HG02623 (cell line): ENCODE results near the gene SLC6A6.
A peak's percentile ranks its signal among the peaks of the same experiment; 100 is the strongest.

Source experiments
- ATAC-seq: cut with Tn5 transposase; IDR thresholded peaks from one replicate; pipeline ENCODE4 v1.9.1; 2021; ENCODE audit warnings: moderate library complexity; ENCODE audit not compliant: unreplicated experiment

The SLC6A6 gene

DNA sequence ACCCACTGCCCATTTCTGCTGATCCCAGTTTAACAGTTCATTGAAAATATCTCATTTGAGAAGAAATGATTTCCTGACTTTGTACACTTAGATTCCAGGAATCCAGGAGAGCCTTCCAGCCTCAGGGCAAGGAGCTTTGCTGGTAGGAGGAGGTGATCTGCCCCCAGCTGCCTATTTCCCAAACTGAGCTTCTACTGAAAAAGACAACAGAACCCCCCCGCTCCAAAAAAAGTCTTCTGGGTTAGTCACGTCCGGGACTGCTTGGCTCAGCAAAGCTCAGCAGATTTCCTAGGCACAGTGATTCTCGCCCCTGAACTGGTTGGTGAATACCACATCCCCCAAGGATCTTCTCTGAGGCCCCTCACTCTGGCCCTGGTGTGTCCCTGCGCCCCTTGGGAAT is 13.1 kb downstream of the SLC6A6 start:
- ATAC-seq: no peak

DNA sequence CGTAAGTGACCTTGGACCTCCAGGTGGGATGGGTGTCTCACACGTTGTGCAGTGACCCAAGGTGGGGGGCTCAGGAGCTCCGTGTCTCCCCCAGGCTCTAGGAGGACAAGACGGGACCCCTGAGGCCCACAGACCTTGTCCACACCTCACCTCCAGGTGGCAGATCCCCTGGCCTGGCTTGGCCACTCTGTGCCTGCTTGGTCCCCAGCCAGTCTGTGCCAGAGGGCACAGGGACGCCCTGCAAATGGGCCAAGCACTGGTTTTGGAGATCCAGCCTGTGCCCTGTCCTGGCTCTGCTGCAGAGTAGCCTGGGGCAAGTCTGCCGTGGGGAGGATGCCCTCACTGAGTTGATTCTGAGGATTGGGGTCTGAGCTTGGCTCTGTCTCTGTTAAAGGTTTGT is 14.0 kb downstream of the SLC6A6 start:
- ATAC-seq: no peak

DNA sequence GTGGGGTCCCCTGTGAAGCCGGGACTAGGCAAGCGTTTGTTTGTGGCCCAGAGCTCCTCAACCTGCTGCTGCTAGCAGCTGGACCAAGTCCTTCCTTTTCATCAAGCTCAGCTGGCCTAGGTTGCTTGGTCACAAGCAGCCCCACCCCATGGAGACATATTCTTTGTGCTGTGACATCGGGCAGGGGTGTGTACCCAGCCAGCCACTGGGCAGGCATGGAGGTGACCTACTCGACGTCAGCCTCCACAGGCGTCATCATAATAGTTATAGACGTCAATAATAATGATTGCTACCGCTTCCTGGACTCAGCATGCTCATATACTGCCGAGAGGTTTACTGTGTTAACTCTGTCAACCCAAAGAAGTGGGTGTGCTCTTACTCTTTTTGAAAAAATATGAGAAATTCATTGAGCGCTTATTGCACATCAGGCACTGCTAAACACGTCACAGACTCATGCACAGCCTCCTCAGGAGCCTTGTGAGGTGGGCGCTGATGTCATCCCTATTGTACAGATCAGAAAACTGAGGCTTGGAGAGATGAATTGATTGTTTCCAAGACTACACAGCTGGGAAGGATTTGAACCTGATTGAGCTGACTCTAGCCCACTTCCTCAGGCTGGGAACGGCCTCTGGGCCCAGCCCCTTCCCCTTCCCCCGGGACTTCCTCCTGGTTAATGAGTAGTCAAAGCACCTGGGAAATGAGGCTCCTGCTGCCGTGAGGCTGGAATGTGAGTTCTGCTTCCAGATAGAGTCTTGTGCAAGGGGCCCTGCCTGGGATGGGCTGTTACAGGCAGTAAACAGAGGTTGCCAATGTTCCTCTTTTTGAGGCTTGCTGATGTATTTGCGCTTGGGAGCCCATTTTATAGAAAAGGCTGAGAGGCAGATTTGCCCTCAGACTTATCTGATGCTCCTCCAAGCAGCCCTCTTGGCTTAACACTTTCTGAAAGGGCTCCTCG is 16.2 kb downstream of the SLC6A6 start:
- ATAC-seq: no peak

DNA sequence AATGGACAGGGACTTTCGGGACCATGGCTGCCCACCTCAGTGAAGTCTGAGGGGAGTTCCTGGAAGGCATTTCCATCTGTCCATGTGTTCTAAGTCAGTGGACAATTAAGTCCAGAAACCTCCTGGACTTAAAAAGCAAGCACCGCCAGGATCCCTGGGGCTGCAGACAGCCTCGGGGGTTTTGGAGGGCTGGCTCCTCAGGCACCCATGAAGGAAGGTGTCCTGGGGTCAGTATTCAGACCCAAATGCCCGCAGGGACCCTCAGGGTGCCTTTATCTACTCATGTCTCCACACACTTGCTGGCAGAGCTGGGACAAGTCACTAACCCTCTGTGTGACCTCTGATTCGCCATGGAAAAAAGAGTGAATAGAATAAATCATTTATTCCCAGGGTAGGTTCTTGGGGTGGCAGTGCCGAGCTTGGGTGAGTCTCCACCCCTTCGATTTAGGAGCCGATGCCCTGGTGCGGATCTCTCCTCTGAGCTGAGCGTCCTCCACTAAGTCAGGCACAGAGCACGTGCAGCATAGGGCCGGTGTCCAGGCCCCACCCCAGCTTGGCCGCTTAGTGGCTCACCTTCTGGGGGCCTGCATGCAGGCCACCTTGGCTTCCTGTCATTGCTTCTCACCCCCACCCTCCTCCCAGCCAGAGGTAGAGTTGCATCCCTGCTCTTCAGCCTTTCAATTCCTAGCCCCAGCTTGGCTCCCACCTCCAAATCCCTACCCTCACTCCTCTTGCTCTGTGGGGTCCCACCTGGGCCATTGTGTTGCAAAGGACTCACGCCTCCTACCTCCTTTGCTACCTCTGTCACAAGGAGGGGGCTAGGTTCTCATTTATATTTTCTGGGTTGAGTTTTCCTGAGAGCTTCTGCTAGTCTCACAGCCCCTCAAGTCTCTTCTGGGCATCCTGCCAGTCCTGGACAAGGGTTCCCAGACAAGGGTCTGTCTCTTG is 19.9 kb downstream of the SLC6A6 start:
- ATAC-seq: no peak

DNA sequence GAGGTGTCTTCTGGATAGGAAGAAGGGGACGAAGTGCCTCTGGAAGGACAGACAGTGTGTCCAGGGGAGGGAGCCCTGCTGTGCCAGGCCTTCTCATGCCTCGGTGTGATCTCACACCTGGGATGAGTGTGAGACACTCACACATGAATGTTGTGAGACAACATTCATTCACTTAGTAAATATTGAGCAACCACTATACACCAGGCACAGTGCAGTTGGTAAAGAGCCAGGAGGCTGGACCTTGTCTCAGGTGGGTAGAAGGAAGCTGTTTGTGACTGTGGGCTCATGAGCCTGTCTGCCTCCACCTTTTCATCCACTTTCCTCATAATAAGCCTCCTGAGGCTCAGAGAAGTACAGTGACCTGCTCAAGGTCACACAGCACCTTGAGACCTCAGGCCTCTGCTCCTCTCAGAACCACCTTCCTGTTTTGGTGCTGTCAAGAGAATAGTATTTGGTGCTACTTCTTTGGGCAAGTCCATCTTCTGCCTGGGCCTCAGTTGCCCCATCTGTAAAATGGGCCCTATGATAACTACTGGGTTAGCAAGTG is 20.9 kb downstream of the SLC6A6 start:
- no peak for ATAC-seq

DNA sequence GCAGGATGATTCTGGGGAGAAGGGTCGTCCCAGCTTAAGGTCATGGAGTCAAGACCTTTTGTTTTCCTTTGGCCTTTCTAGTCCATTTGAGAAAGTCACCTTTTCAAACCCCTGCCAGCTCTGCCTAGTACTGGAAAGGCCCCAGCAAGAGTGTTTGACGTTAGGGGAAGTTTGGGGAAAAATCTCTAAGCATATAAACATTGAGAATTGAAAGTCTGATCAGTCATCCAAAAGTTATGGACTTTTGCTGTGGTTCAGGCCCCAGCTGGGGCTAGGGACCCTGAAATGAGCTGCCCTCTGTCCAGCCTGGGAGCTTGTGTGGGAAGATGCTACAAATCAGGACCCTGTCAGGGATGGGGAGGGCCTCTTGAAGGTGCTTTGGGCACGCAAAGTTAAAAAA is 21.6 kb downstream of the SLC6A6 start:
- no peak for ATAC-seq

DNA sequence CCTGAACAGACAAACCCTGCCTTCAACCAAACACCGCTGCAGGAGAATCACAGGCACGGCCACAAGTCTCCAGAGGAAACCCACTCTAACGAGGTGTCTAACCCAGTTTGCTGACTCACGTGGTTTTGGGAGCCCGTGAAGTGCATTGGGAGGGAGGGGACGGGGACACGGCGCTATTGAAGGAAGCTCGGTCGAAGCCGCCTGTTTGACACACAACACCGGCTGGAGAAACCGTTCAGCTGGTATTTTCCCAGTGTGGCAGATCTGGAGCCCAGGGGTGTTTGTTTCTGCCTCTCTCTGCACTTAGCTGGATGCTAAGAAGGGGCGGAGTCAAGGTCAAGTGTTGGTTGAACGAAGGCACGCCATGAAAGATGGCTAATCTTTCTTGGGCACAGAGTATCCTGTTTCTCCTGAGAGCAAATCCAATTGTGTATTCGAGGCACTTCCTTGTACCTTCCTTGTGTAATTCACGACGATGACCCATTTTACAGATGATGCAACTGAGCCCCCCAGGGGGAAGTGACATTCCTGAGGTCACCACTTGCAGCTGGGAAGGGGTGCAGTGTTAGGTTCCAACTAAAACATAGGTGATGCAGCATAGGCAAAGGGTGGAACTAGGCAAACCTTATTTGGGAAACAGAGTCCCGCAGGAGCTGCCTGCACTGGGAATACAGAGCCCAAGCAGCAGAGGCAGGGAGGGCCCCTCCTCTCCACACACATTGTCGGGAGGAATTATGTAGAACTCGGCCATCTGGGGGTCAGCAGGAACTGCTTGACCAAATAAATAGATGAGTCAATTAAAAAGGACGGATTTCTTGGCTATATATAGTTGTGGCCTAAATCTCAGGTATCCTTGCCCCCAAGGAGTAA is 22.5 kb downstream of the SLC6A6 start:
- ATAC-seq: no peak

DNA sequence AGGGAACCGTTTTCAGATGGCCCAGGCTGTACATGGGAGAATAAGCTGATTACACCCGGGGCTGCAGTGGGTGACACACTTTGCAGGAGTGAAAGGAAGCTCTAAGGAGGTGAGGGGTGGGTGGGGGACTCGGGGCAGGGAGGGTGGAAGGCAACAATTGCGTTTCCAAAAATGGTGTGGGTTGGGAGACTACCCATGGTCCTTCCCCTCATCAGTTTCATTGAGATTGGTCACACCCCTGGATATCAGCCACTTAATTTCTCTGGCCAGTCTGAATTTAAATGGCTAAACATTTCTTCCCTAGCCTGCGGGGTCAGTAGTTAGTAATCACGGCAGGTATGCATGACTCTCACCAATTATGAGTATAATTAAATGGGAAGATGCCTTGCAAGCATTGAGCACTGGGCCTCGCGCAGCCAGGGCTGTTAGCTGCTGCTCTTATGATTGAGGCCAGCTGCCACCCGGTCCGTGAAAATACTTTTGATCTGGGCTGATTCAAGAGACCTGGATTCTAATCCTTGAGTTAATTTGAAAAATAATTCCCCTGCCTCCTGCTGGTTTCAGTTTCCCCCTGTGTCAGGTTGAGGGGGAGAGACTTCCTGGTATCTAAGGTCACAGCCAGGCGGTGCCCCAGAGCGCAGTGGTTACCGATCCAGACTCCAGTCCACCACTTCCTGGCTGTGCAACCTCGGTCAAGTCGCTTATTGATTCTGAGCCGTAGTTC is 23.3 kb downstream of the SLC6A6 start:
- ATAC-seq: peak; percentile 36

DNA sequence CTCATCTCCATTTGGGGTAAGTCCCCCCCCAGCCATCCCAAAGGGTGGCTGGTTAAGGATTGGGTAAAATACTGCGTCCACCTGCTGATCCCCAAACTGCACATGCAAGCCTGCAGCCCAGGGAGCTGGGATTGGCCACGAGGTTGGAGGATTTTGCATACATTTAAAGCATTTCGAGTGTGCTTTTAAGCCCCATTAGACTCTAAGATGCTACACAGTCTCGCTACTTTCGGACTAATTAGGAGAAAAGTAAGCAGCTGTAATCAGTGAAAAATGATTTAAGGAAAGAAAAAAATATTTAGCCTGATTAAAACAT is 23.9 kb downstream of the SLC6A6 start:
- no peak for ATAC-seq

DNA sequence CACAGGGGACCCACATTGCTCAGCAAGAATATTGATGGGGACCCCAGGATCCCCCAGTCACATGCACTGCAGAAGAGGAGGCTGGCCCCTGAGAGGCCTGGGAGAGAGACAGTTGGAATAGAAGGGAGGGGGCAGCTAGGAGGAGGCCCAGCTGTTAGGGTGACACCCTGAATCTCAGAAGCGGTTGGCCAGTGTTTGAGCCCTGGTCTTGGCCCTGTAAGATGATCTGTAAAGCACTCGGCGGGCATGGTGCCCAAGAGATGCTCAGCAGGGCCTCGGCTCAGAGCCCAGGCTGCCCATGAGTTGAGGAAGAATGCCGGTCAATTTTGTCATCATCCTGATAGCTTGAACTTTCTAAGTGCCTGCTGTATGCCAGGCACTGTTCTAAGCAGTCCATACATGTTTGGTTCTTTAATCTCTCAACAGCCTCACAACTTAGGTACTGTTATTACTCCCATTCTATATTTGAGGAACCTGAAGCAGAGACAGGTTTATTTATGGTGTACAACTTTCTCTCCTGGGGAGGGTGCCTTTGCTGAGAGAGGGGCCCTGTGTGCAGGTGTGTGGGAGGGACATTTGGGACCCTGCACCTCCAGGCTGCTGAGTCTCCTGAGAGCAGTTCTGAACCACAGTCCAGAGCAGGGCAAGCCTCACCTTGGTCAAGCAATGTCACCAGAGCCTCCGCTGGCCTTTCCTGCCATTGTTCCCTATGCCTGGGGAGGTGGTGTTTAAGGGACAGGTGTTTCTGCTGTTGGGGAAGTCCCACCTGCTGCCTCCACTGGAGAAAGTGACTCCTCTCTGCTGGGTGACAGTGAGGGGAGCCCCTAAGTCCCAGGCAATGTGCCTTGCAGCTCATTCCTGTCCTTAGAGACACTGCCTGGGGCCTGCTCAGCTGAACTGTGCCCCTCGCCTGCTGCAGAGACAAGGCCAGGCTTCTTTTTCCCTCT is 26.0 kb downstream of the SLC6A6 start:
- no peak for ATAC-seq

DNA sequence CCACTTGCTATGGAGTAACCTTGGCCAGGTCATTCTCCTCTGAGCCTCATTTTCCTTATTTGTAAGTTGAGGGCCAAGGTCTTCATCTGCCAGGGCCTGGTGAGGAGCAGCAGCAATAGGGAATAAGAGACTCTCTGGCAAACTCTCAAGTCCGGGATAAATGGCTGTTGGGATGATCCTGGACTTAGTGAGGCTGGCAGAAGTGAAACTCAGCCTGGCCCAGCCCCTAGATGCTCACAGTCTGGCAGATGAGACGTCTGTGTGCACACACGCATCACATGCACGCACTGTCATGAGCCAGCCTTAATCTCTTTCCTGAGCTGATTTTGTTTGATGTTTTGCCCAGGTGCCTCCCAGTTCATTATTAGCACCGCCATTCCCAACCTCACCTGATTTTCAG is 26.8 kb downstream of the SLC6A6 start:
- no peak for ATAC-seq

DNA sequence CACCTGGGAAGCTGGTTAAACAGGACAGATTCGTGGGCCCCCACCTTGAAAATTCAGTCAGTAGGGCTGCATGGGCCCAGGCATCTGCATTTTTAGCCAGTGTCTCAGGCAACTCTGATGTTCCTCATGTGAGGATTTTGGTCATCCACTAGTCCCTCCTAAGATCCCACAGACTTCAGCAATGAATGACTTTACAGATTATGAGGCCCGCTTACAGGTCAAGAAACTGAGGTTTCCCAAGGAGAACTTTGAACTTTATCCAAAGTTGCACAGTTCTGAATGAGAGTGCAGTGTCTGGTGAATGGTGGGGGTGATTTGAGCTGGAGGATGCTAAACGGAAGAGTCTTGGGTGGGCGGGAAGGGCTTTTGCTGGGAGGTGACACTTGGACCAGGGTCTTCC is 27.2 kb downstream of the SLC6A6 start:
- ATAC-seq: no peak

DNA sequence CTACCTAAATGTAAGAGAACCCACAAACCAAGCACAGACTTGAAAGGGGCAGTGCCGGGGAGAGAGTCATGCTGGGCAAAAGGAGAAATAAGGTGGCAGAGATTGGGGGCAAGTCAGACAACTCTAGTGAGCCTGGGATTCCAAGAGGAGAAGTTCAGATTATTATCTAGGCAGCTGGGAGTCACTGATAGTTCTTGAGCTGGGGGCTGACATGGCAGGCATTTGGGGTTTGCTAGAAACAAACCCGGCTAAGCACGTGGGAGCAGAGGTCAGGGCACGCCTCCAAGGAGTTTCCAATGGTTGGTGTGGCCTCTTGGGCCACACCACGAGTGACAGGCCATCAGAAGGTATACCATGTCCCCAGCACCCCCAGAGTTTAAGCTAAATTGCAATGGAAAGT is 27.6 kb downstream of the SLC6A6 start:
- no peak for ATAC-seq

DNA sequence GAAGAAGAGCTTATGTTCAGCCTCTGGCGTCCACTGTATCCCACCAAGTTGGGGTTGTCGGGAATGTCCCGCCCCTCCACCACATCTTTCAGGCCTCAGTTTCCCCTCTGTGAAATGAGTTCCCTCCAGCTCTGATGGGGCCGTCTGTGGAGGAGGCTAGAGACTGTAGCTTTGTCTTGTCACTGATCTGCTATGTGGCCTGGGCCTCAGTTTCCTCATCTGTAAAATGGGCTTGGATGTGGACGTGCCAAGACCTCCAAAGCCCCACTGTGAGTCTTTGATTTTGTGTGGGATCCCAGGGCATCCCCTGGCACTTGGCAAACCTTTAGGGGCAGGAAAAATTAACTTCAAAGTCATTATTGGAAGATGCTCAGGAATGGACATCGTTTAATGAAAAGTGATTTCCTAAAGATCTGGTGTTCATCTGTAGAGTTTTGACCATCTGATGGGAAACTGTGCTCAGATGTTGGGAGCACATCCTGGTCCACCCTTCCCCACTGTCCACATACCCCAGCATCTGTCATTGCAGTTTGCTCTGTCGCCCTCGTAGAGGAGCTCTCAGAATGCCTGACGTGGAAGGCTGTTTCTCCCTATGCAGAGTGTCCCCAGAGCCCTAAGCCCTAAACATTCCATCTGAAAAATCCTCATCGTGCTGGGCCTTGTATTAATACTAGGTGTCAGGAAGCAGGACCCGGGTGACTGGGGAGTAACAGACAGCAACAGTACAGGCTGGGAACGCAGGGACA is 28.5 kb downstream of the SLC6A6 start:
- no peak for ATAC-seq

DNA sequence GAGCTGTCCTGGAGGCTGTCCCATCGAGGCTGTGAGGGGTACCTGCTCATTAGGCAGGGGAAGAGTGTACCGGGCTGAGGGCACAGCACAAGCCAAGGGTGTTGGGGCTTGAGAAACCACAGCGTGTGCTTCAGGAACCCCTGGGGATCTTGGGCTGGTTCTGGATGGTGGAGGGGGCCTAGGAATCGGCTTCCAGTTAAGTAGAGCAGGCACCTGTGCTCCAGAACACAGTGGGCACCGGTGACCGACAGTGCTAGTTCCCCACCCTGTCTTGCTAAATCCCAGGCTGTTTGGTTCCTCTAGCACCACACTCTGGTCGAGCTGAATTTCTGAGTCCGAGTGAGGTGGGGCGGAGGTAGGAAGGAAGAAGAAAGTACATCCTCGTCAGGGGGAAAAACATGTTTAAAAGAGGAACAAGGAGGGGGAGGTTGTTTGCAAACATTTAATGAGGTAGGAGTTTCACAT is 29.1 kb downstream of the SLC6A6 start:
- ATAC-seq: peak; percentile 19

DNA sequence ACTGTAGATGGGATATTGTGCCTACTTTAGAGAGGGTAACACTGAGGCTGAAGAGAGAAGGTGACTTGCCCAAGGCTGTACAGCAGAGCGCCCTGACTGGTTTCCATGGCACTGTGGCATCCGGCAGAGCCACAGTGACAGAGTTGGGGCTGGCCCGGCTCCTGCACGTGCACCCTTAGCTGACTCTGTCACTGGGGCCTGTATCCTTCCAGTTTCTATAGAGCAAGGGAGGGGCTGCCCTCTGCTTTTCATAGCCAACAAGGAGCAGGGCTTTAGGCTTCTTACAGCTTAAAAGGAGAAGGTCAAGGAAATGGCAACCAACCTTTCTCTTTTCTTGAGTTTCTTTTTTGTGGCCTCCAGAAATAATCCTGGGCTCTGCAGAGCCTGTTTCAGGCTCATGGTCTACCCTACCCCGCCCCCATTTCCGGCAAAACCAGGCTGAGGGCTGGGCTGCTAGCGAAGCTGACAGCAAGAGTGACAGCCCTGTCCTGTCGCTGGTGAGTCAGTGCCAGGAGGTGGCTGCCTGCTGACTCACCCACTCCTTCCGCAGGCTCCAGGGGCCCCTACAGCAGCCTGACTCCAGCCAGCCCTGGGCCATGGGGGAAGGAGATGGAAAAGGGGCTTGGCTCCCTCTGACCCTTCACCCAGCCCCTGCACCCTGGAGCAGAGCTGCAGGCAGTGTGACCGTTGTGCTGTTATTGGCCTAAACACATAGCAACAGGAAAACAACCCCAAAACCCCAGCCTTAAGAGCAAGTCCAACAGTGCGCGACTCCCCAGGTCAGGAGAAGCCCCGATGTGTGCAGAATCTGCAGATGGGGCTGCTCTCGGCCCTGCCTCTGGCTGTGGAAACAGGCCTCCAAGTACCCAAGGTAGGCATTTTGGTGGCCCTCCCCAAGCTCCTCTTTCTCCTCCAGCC is 29.8 kb downstream of the SLC6A6 start:
- peak; percentile 82 for ATAC-seq

DNA sequence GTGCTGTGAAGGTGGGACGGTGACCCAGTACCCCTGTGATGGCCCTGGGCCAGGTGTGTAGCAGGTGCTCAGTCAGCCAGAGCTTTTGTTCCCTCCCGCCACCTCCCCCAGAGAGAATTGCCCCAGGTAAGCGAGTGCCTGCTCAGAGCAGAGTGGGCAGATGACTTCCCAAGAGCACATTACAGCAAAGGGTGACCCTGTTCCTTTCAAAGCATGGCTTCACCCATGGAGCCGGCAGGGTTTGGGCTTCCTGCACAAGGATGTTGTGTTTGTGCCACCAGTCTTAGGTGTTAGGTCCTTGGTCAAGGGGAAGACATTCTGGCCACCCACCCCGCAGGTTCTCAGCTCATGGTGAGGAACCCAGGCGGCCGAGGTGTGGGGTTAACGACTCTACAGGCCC is 30.7 kb downstream of the SLC6A6 start:
- no peak for ATAC-seq
